C4-2B (cell line): Measurements from ENCODE around the gene AAMP.

Source experiments
- H3K27ac ChIP-seq: fragments of 450-650 bp; 2 replicates; pipeline ENCODE4 v1.5.1; 2017
- ZFX ChIP-seq: fragments of 450-650 bp; IDR thresholded peaks from 2 replicates; pipeline ENCODE4 v1.6.1; 2017
- TF ChIP-seq, protein P1 (sequence below): fragments of 450-650 bp; conservative IDR thresholded peaks from 2 replicates; pipeline ENCODE4 v1.5.1; 2017; ENCODE audit warnings: mild to moderate bottlenecking

The AAMP gene

DNA sequence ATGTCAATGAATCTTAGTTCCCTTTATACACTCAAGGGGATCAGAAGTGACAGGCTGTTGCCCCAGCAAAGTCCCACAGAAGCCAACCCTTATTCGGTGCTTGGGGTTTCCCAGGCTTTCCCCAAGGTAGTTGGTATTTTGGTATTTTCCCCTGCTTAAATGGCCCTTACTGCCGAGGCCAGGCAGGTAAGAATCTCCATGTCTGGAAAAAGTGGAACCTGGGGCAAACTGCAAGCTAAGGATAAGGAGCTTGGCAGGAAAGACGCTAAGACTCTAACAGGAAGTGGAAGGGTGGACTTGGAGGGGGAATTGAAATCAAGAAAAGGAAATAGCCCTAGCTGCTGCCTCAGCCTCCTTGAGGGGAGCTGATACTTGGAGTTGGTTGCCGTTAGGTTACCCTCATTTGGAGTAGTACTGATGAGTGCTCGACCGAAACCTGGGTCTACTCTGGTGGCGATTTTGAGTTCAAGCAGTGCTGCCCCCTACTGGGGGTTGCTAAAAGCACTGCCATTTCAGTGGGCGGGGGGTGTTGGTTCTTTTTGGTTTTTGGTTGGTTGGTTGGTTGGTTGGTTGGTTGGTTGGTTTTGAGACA lies 12.5 kb downstream of the AAMP start:
- H3K27ac ChIP-seq = no peak overlapping the region
- TF ChIP-seq, protein P1, sequence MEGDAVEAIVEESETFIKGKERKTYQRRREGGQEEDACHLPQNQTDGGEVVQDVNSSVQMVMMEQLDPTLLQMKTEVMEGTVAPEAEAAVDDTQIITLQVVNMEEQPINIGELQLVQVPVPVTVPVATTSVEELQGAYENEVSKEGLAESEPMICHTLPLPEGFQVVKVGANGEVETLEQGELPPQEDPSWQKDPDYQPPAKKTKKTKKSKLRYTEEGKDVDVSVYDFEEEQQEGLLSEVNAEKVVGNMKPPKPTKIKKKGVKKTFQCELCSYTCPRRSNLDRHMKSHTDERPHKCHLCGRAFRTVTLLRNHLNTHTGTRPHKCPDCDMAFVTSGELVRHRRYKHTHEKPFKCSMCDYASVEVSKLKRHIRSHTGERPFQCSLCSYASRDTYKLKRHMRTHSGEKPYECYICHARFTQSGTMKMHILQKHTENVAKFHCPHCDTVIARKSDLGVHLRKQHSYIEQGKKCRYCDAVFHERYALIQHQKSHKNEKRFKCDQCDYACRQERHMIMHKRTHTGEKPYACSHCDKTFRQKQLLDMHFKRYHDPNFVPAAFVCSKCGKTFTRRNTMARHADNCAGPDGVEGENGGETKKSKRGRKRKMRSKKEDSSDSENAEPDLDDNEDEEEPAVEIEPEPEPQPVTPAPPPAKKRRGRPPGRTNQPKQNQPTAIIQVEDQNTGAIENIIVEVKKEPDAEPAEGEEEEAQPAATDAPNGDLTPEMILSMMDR = peak; percentile 72
- no peak for TF ChIP-seq ZFX

DNA sequence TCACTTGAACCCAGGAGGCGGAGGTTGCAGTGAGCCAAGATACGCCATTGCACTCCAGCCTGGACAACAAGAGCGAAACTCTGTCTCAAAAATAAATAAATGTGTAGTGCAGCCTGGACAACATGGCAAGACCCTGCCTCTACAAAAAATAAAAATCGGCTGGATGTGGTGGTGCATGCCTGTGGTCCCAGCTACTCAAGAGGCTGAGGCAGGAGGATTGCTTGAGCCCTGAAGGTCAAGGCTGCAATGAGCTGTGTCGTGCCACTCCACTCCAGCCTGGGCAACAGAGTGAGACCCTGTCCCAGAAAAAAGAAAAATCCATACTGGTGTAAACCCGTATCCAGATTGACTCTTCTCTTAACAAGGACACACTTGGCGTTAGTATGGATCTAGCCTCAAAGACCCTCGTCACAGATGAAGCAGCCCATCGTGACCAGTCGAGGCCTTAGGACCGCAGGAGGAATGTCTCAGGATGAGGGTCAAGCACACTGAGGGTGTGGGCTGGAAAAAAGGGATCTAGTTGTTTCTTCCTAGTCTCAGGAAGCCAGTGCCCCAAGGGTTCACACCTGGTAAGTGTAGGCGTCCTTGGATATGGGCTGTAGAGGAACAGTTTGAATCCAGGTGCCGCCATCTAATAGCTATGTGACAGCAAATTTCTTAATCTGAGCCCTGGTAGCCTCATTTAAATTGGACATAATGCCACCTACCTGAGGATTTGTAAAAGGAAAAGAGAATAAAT lies 13.2 kb downstream of the AAMP start:
- TF ChIP-seq, protein P1 = no peak
- TF ChIP-seq ZFX = no peak
- H3K27ac ChIP-seq = no peak overlapping the region; the same call in 1 of the 2 replicates

DNA sequence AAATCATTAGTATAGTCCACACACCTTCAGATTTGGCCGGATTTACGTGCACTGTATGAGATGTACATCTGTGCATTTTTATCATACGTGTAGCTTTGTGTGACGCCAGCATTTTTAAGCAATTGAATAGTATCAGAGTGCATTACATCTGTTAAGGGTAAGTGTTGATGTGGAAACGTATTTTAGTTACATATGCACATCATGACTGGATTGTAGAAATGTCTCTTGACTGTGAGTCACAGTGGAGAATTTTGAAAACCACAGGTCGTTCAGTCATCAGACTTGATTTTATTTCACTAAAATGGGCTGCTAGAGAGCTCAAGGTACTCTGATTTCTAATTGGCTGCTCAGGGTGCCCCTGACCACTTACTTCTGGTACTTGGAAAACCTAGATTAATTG lies 14.5 kb downstream of the AAMP start:
- no peak overlapping the region for H3K27ac ChIP-seq
- TF ChIP-seq, protein P1 = no peak
- no peak for TF ChIP-seq ZFX

DNA sequence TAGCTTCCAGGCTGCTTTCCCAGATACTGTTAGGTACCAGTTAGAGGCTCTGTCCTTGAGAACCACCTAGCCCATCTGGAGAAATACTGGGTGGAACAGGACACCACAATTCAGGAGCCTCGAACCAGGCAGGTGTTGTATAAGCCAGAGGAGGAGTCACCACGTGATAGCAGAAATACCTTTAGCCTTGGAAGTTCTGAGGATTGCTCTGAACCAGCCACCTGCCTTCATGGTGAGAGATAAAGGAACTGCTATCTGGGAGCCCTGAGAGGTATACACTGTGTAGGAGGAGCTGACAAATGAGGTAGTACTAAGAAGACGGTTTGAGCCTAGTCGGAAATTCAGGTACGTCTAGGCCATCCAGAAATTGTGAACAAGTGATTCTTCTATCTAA lies 16.7 kb downstream of the AAMP start:
- no peak for TF ChIP-seq ZFX
- TF ChIP-seq, protein P1 = no peak
- no peak overlapping the region for H3K27ac ChIP-seq

DNA sequence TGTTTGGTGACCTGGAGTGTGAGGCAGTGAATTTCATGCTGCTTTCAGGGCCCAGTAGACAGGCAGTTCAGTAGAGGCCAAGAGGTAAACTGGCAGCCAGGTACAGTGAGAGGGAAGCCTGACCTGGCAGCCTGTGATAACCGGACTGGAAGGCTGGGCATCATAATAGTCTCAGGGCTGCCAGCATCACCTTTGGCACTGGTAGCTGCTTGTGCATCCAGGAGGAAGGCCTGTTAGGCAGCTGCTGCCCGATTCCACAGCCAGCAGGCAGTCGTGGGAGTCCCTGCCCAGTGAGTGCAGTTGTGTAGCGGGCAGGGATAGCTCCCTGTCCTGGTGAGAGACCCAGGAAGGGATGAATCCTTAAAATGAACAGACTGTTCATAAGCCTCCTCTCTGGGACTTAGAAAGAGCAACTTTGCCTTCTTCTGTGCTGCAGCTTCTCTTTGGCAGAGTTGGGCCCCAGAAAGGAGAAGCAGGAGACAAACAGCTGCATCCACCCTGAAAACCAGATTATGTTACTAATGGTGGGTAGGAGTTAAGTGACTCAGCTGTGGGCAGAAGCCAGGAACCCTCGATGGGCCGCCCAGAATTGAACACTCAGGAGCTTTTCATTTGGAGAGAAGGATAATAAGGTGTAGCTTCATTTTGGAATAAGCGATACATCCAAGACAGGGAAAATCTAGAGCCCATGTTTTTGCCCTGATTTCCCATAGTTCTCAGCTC lies 17.3 kb downstream of the AAMP start:
- no peak overlapping the region for H3K27ac ChIP-seq
- TF ChIP-seq, protein P1 = no peak
- no peak for TF ChIP-seq ZFX

DNA sequence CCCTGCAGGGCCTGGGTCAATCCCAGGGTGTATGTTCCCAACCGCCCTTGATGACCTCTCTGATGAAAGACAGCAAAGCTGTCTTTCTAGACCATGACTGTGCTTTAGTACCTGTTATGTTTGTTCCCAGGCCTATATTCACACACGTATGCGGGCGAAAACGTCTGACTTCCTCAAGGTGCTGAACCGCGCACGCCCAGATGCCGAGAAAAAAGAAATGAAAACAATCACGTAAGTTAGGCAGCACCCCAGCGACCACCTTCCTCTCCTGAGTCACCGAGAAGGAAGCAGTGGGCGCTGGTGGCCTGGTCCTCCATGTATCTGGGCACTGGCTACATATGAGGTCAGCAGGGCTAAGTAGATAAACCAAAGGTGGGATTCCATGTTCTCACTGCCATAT lies 20.2 kb downstream of the AAMP start:
- TF ChIP-seq, protein P1 = no peak
- no peak for TF ChIP-seq ZFX
- H3K27ac ChIP-seq = no peak overlapping the region

DNA sequence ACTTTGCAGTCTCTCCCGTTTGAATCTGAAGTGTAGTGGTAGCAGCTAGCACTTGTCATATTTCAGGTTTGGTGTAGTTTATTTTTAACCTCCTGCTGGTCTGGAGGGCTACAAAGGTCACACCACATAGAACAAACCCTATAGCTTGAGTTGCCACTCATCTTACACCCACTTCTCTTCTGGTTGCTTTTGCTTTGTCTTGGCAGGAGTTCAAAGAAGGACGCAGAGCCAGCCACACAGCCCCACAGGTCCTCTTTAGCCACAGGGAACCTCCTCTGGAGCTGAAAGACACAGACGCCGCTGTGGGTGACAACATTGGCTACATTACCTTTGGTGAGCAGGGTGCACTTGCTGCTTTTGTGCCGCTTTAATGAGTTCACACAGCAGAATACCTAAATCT lies 24.7 kb downstream of the AAMP start:
- TF ChIP-seq, protein P1 = no peak
- TF ChIP-seq ZFX = no peak
- peak overlapping the region; percentile 33; the same call in 1 of the 2 replicates for H3K27ac ChIP-seq
